WTC11 (cell line): ENCODE measurements around the gene WNK1. TPM values are rescaled to one million over a fixed set of nuclear protein-coding genes. Genes with fewer than 3 reads are reported as not detected.

ENCODE experiments used
- ATAC-seq: fragments of 200-7000 bp; cut with Tn5 transposase; 2 replicates; pipeline ENCODE4 v1.10.0; 2021; ENCODE audit warnings: mild to moderate bottlenecking, moderate library complexity
- CTCF ChIA-PET: fragments of 300-600 bp; sonication (Branson Sonifier 250); formaldehyde crosslinking; loops from one replicate; lab custom pipeline; 2021; ENCODE audit warnings: antibody characterized with exemption; lab: Charles Lee
- POLR2A ChIA-PET: fragments of 350-600 bp; sonication (Branson Sonifier 250); formaldehyde crosslinking; loops from one replicate; lab custom pipeline; 2021; ENCODE audit warnings: antibody characterized with exemption; lab: Charles Lee
- DNase-seq: peaks from one replicate; pipeline ENCODE4 v3.0.0; 2021; ENCODE audit warnings: low spot score
- H3K27ac Mint-ChIP-seq: 2 replicates; pipeline ENCODE4 v1.8.0; 2021; ENCODE audit warnings: mixed read lengths
- H3K27me3 Mint-ChIP-seq: 2 replicates; pipeline ENCODE4 v1.8.0; 2021; ENCODE audit warnings: low read depth, mild to moderate bottlenecking, moderate library complexity, mixed read lengths
- H3K36me3 Mint-ChIP-seq: 2 replicates; pipeline ENCODE4 v1.8.0; 2021; ENCODE audit warnings: mixed read lengths
- H3K4me1 Mint-ChIP-seq: 2 replicates; pipeline ENCODE4 v1.8.0; 2022; ENCODE audit warnings: mixed read lengths
- H3K4me3 Mint-ChIP-seq: 2 replicates; pipeline ENCODE4 v1.8.0; 2021; ENCODE audit warnings: mild to moderate bottlenecking, moderate library complexity, mixed read lengths
- H3K9me3 Mint-ChIP-seq: 2 replicates; pipeline ENCODE4 v1.8.0; 2021; ENCODE audit warnings: mixed read lengths
- ESRRA ChIP-seq: sonication (generic); formaldehyde crosslinking; IDR thresholded peaks from 2 replicates; pipeline ENCODE4 v1.8.1; 2022; ENCODE audit warnings: mild to moderate bottlenecking, missing genetic modification reagents, borderline replicate concordance
- FOXK1 ChIP-seq: sonication (generic); formaldehyde crosslinking; IDR thresholded peaks from 2 replicates; pipeline ENCODE4 v1.8.0; 2022; ENCODE audit warnings: mild to moderate bottlenecking, moderate library complexity, missing genetic modification reagents
- FOXP1 ChIP-seq: sonication (generic); formaldehyde crosslinking; IDR thresholded peaks from 2 replicates; pipeline ENCODE4 v1.8.0; 2022; ENCODE audit warnings: missing genetic modification reagents, mild to moderate bottlenecking, moderate library complexity, borderline replicate concordance
- FOXP4 ChIP-seq: sonication (generic); formaldehyde crosslinking; IDR thresholded peaks from 2 replicates; pipeline ENCODE4 v1.8.0; 2022; ENCODE audit warnings: mild to moderate bottlenecking, missing genetic modification reagents
- IRF1 ChIP-seq: sonication (generic); formaldehyde crosslinking; IDR thresholded peaks from 2 replicates; pipeline ENCODE4 v1.8.0; 2023; ENCODE audit warnings: missing genetic modification reagents
- JUN ChIP-seq: sonication (generic); formaldehyde crosslinking; IDR thresholded peaks from 2 replicates; pipeline ENCODE4 v1.8.0; 2023; ENCODE audit warnings: mild to moderate bottlenecking, missing genetic modification reagents
- NFE2L1 ChIP-seq: sonication (generic); formaldehyde crosslinking; IDR thresholded peaks from 2 replicates; pipeline ENCODE4 v1.8.1; 2023; ENCODE audit warnings: missing genetic modification reagents
- PRDM15 ChIP-seq: sonication (generic); formaldehyde crosslinking; IDR thresholded peaks from 2 replicates; pipeline ENCODE4 v1.8.0; 2022; ENCODE audit warnings: missing genetic modification reagents
- SMAD3 ChIP-seq: sonication (generic); formaldehyde crosslinking; IDR thresholded peaks from 2 replicates; pipeline ENCODE4 v1.8.0; 2022; ENCODE audit warnings: missing genetic modification reagents, mild to moderate bottlenecking, borderline replicate concordance
- TEAD4 ChIP-seq: sonication (generic); formaldehyde crosslinking; IDR thresholded peaks from 2 replicates; pipeline ENCODE4 v1.8.0; 2022; ENCODE audit warnings: mild to moderate bottlenecking, missing genetic modification reagents
- TP53 ChIP-seq: sonication (generic); formaldehyde crosslinking; IDR thresholded peaks from 2 replicates; pipeline ENCODE4 v1.8.1; 2023; ENCODE audit warnings: mild to moderate bottlenecking, missing genetic modification reagents
- USF1 ChIP-seq: sonication (generic); formaldehyde crosslinking; IDR thresholded peaks from 2 replicates; pipeline ENCODE4 v1.8.0; 2022; ENCODE audit warnings: mild to moderate bottlenecking, missing genetic modification reagents
- ZNF219 ChIP-seq: sonication (generic); formaldehyde crosslinking; IDR thresholded peaks from 2 replicates; pipeline ENCODE4 v1.8.0; 2023; ENCODE audit warnings: missing genetic modification reagents, mild to moderate bottlenecking, borderline replicate concordance
- total RNA-seq: library from RNA; stranded (reverse); gene quantifications from 3 replicates; pipeline ENCODE4 v1.2.3, GENCODE V29; 2021
- TF ChIP-seq, protein P1 (sequence below): fragments of 200-600 bp; IDR thresholded peaks from 2 replicates; pipeline ENCODE4 v1.8.0; 2022; ENCODE audit warnings: antibody characterized with exemption
- TF ChIP-seq, protein P2 (sequence below): sonication (generic); formaldehyde crosslinking; IDR thresholded peaks from 2 replicates; pipeline ENCODE4 v1.8.1; 2022; ENCODE audit warnings: mild to moderate bottlenecking, moderate library complexity, missing genetic modification reagents
- TF ChIP-seq, protein P3 (sequence below): fragments of 250-450 bp; sonication (Bioruptor Pico); IDR thresholded peaks from 2 replicates; pipeline ENCODE4 v1.9.0; 2021; ENCODE audit warnings: mild to moderate bottlenecking

WNK1 gene
- total RNA-seq, 1 experiment from 2014 or later: 118 TPM

- TF ChIP-seq SMAD3 (CRISPR knock-in tag): no peak
- TF ChIP-seq IRF1 (CRISPR knock-in tag): 0 out of 2 replicates have a peak, but pooled peaks have one; percentile 58
- TF ChIP-seq FOXP4 (CRISPR knock-in tag): 0 out of 2 replicates have a peak, but pooled peaks have one; percentile 50
- TF ChIP-seq PRDM15 (CRISPR knock-in tag): 0 out of 2 replicates have a peak, but pooled peaks have one; percentile 16
- TF ChIP-seq, protein P1, sequence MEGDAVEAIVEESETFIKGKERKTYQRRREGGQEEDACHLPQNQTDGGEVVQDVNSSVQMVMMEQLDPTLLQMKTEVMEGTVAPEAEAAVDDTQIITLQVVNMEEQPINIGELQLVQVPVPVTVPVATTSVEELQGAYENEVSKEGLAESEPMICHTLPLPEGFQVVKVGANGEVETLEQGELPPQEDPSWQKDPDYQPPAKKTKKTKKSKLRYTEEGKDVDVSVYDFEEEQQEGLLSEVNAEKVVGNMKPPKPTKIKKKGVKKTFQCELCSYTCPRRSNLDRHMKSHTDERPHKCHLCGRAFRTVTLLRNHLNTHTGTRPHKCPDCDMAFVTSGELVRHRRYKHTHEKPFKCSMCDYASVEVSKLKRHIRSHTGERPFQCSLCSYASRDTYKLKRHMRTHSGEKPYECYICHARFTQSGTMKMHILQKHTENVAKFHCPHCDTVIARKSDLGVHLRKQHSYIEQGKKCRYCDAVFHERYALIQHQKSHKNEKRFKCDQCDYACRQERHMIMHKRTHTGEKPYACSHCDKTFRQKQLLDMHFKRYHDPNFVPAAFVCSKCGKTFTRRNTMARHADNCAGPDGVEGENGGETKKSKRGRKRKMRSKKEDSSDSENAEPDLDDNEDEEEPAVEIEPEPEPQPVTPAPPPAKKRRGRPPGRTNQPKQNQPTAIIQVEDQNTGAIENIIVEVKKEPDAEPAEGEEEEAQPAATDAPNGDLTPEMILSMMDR: no peak
- no peak for TF ChIP-seq NFE2L1 (CRISPR knock-in tag)
- TF ChIP-seq FOXP1 (CRISPR knock-in tag): 0 out of 2 replicates have a peak, but pooled peaks have one; percentile 47
- TF ChIP-seq JUN: no peak
- TF ChIP-seq ESRRA (CRISPR knock-in tag): no peak
These were observed 1.5 kb downstream of the WNK1 start (continued) for GRCh38 chr12:753611-754472.

- DNase-seq: no peak
- ChIA-PET CTCF (interaction anchor here (0.6 to 2.8 kb wide), 10 partner anchors 17 to 595 kb away, joined by 3 to 12 read pairs (median 3); partner anchors contain the start of gene RAD52), POLR2A (no interaction called here)
- no peaks in the 10 kb centered on the region for H3K9me3 Mint-ChIP-seq
- no peaks in the 10 kb centered on the region for H3K27me3 Mint-ChIP-seq
- H3K27ac Mint-ChIP-seq: peak overlapping the region; percentile 15; the same call in 1 of the 2 replicates
- H3K4me3 Mint-ChIP-seq: peak overlapping the region; percentile 92
- peaks cover 39% of the 10 kb centered on the region for H3K4me1 Mint-ChIP-seq
- no peak for ATAC-seq
- H3K36me3 Mint-ChIP-seq: no peaks in the 10 kb centered on the region; the same call in 1 of the 2 replicates
- TF ChIP-seq JUN (no peak), TEAD4 (CRISPR knock-in tag) (no peak), USF1 (CRISPR knock-in tag) (no peak), ZNF219 (CRISPR knock-in tag) (no peak), FOXK1 (CRISPR knock-in tag) (no peak), ESRRA (CRISPR knock-in tag) (no peak), TP53 (CRISPR knock-in tag) (no peak)
- TF ChIP-seq, protein P2, sequence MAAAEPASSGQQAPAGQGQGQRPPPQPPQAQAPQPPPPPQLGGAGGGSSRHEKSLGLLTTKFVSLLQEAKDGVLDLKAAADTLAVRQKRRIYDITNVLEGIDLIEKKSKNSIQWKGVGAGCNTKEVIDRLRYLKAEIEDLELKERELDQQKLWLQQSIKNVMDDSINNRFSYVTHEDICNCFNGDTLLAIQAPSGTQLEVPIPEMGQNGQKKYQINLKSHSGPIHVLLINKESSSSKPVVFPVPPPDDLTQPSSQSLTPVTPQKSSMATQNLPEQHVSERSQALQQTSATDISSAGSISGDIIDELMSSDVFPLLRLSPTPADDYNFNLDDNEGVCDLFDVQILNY (CRISPR knock-in tag): no peak
- TF ChIP-seq, protein P3, sequence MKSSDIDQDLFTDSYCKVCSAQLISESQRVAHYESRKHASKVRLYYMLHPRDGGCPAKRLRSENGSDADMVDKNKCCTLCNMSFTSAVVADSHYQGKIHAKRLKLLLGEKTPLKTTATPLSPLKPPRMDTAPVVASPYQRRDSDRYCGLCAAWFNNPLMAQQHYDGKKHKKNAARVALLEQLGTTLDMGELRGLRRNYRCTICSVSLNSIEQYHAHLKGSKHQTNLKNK (CRISPR knock-in tag): no peak
These were observed 2.1 kb downstream of the WNK1 start for GRCh38 chr12:754473-754820.
